GM12872 (cell line): ENCODE results near the gene NDUFA8.

Source experiments
- CTCF ChIP-seq: IDR thresholded peaks from 3 replicates; pipeline ENCODE4 v1.5.1; 2011; ENCODE audit warnings: low read depth, mild to moderate bottlenecking, low read length, moderate library complexity; ENCODE audit not compliant: insufficient read depth

NDUFA8 gene

GRCh38 chr9:122164286-122164685, 4.7 kb upstream of the NDUFA8 start:
- TF ChIP-seq CTCF = no peak

GRCh38 chr9:122162415-122162814, 2.8 kb upstream of the NDUFA8 start:
- TF ChIP-seq CTCF = no peak

GRCh38 chr9:122159925-122160246, 307 bp upstream of the NDUFA8 start:
- TF ChIP-seq CTCF = no peak

- TF ChIP-seq CTCF = peak; percentile 83
These were observed 1.4 kb downstream of the NDUFA8 start for GRCh38 chr9:122158202-122158601.

GRCh38 chr9:122155796-122156195, 3.8 kb downstream of the NDUFA8 start:
- TF ChIP-seq CTCF = no peak

GRCh38 chr9:122151267-122151828, 8.2 kb downstream of the NDUFA8 start:
- TF ChIP-seq CTCF = no peak; the same call in 2 of the 3 replicates

- TF ChIP-seq CTCF = no peak
These were observed 14.1 kb downstream of the NDUFA8 start for GRCh38 chr9:122145592-122145863.
